ENCODE data around the gene OTX2. TPM values are rescaled to one million over a fixed set of nuclear protein-coding genes. Genes with fewer than 3 reads are reported as not detected.

OTX2 gene
- total RNA-seq, 1 donor from 2014 or later: not detected

DNA sequence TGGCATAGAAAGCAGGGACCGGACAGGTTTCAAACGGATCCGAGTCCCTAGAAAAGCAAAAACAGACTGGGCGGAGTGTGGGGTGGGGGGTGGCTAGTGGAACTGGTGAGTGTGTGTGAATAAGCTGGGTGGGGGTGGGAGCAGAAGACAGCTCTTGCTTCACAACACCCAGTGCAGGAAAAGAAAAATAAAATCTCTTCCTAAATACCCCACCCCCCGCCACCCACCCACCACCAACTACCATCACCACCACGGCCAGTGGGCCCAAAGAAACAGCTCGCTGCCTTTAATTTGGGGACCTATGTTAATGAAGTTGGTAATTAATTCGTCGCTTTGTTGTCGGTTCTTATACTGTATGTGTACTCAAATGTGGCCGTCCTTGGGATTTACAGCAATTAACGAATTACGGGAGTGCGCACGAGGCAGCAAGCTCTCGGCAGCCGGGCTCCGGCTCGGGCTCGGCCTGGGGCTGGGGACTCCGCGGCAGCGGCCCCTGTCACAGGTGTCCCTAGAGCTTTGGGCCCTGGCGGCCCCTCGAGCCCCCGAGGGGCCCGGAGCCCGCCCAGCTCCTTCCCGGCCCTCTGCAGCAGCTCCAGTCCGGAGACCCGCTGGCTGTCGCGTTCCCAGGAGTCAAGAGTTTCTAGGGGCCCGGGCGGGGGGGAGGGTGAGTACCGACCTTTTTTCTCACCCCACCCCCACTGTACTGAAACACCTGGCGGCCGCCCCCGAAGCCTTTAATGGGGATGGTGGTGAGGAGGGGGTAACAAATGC, 1.5 kb upstream of the OTX2 start:
- H3K27me3 ChIP-seq (ENCODE audit: low read depth): peaks cover 100% of the 10 kb centered on the region
- no peaks in the 10 kb centered on the region for H3K9me3 ChIP-seq (replicated peaks)
- H3K36me3 ChIP-seq: no peaks in the 10 kb centered on the region
- no peak overlapping the region for H3K27ac ChIP-seq (replicated peaks)
- peaks cover 24% of the 10 kb centered on the region for H3K4me1 ChIP-seq
- H3K4me3 ChIP-seq: no peak overlapping the region
- no peak for DNase-seq
- TF ChIP-seq, protein P1, sequence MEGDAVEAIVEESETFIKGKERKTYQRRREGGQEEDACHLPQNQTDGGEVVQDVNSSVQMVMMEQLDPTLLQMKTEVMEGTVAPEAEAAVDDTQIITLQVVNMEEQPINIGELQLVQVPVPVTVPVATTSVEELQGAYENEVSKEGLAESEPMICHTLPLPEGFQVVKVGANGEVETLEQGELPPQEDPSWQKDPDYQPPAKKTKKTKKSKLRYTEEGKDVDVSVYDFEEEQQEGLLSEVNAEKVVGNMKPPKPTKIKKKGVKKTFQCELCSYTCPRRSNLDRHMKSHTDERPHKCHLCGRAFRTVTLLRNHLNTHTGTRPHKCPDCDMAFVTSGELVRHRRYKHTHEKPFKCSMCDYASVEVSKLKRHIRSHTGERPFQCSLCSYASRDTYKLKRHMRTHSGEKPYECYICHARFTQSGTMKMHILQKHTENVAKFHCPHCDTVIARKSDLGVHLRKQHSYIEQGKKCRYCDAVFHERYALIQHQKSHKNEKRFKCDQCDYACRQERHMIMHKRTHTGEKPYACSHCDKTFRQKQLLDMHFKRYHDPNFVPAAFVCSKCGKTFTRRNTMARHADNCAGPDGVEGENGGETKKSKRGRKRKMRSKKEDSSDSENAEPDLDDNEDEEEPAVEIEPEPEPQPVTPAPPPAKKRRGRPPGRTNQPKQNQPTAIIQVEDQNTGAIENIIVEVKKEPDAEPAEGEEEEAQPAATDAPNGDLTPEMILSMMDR (IDR thresholded peaks at IDR 0.05; ENCODE audit: borderline replicate concordance): no peak
- intact Hi-C loops (cut with micrococcal nuclease): no loop called here

DNA sequence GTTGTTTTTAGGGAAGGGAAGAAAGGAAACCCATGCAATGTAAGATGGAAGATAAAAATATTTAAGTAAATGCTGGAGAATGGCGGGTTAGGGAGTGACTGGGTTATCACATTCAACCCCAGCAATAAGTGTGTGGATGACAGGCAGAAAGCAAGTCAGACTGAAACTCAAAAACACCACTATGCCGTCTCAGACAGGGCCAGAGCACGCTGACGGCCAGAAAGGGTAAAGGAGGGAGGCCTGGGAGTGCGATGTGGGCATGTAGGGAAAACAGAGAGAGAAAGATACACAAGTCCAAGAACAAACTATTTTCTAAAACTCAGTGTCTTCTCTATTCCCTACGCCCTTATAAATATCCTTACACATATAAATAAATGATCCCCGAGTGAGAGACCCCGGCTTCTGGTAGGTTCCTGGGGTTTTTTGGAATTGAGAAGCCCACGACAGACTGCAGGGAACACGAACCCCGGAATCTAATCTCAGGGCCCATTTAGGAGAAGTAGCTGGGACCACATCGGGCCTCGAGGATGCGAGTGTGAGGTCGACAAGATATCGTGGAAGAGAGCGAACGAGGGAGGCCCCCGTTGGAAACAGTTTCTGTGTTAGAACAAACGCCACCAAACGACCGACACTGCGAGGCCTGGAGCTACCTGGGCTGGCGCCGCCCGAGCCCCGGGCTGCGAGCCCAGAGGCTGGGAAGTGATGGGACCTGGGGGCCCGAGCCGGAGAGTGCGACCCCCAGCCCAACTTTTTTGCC, 735 bp upstream of the OTX2 start:
- H3K27me3 ChIP-seq (ENCODE audit: low read depth): peaks cover 100% of the 10 kb centered on the region

DNA sequence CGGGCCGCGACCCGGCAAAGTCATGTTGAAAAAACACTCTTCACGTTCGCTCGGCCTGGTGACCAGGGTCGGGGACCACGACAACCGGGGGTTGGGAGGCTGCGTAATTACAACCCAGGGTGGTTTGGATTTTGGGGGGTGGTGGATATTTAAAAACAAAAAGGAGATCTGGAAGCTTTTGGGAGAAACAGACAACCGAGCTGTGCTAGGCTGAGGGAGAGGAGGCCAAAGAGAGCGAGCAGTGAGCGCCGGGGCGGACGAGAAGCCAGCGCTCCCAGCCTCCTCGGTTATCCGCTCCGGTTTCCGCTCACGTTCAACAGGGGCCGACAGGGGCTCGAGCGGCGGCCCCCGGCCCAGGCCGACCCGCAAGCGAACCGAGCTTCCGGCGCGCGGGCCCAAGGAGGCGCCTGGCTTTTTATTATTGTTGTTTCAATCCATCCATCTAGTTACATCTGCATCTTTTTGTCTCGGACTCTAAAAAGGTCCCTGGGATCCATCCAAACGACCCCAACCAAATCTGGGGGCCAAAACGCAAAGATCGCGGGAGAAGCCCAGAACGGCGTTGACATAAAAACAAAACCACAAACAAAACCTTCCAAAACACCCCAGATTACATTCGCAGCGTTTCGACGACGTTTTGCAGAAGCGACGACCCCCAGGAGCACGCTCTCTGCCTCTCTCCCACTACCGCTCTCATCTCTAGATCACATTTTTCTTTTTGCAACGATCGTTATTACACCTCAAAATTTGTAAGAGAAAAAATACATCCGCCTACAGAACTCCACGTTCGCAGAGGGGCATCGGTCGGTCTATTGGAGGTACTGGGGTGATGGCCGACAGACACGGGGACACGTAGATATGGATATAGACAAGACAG, 771 bp downstream of the OTX2 start:
- Histone ChIP-seq H3K4me1 (peaks cover 24% of the 10 kb centered on the region), H3K9me3 (replicated peaks) (no peaks in the 10 kb centered on the region), H3K4me3 (peak overlapping the region; percentile 48), H3K36me3 (no peaks in the 10 kb centered on the region), H3K27ac (replicated peaks) (no peak overlapping the region), H3K27me3 (ENCODE audit: low read depth) (peaks cover 100% of the 10 kb centered on the region)
- TF ChIP-seq, protein P1 (IDR thresholded peaks at IDR 0.05; ENCODE audit: borderline replicate concordance): no peak
- DNase-seq: no peak
- intact Hi-C loops (cut with micrococcal nuclease): no loop called here

More for the DNA sequence above, 735 bp upstream of the OTX2 start:
- Histone ChIP-seq H3K9me3 (replicated peaks) (no peaks in the 10 kb centered on the region), H3K36me3 (no peaks in the 10 kb centered on the region), H3K27ac (replicated peaks) (no peak overlapping the region), H3K4me1 (peaks cover 24% of the 10 kb centered on the region), H3K4me3 (no peak overlapping the region)
- TF ChIP-seq, protein P1 (IDR thresholded peaks at IDR 0.05; ENCODE audit: borderline replicate concordance): no peak
- DNase-seq: no peak
- intact Hi-C loops (cut with micrococcal nuclease): no loop called here

DNA sequence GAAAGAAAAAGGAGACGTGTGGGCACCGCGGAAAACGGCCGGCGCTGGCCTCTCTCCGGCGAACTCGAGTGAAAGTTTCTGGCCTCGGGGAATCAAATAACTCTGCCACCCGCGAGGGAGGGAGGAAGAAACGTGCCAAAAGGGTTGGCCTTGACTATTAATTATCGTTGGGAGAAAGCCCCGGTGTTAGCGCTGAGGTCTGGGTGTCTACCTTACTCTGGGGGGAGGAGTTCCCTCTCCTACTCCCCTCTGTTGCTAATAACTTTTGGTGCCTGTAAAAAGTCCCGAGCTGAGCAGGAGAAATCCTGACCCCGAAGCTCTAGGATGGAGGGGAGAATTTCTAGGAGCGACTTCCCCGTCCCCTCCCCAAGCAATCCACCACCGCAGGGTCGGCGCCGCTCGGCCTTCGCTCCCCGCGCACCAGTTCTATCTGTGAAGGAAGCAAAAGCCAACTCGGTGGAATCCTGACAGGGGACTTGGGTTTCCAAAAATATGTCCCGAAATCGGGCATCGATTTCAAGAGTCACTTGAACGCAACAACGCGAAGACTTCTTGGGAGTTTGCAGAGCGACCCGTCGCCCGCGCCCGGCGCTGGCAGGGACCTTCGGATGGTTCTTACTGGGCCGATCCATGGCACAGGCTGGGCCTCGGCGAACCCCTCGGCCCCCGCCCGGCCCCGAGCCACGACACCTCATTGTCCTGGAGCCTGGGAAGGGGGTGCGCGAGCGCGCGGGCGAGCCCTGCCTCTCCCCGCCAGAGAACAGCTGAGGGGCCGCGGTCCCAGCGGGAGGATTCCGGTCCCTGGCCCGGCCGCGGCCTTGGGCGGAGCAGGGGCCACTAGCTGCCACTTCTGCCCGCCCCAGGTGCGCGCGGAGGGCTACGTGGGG, 1.7 kb downstream of the OTX2 start:
- TF ChIP-seq, protein P1 (IDR thresholded peaks at IDR 0.05; ENCODE audit: borderline replicate concordance): no peak
- Histone ChIP-seq H3K4me3 (peak overlapping the region; percentile 48), H3K4me1 (peaks cover 24% of the 10 kb centered on the region), H3K9me3 (replicated peaks) (no peaks in the 10 kb centered on the region), H3K27ac (replicated peaks) (no peak overlapping the region), H3K36me3 (no peaks in the 10 kb centered on the region), H3K27me3 (ENCODE audit: low read depth) (peaks cover 100% of the 10 kb centered on the region)
- no peak for DNase-seq
- intact Hi-C loops (cut with micrococcal nuclease): no loop called here
